Epithelial cell of proximal tubule (primary cell): ENCODE results near the gene PTDSS2. TPM values are rescaled to one million over a fixed set of nuclear protein-coding genes. Genes with fewer than 3 reads are reported as not detected.
A peak's percentile ranks its signal among the peaks of the same experiment; 100 is the strongest.

Source experiments
- DNase-seq: peaks from one replicate; pipeline ENCODE4 v3.0.0-alpha.2; 2011; ENCODE audit warnings: low read depth
- H3K4me3 ChIP-seq: 2 replicates; pipeline ENCODE4 v1.5.1; 2011; ENCODE audit warnings: low read depth, mild to moderate bottlenecking, low read length
- CTCF ChIP-seq: conservative IDR thresholded peaks from 2 replicates; pipeline ENCODE4 v1.5.1; 2012; ENCODE audit warnings: low read depth, mild to moderate bottlenecking, low read length
- total RNA-seq: library from RNA; depleted of rRNA; stranded (reverse); fragments of >200 nt; gene quantifications from 2 replicates; pipeline ENCODE4 v1.2.3, GENCODE V29; 2015

PTDSS2 gene
- total RNA-seq, 1 donor from 2014 or later: 53.4 TPM

GRCh38 chr11:405954-406795 lies 43.9 kb upstream of the PTDSS2 start:
- TF ChIP-seq CTCF: peak; percentile 1
- peak overlapping the region; percentile 71 for H3K4me3 ChIP-seq
- no peak for DNase-seq

- DNase-seq: no peak
- TF ChIP-seq CTCF: peak; percentile 27
- peak overlapping the region; percentile 71 for H3K4me3 ChIP-seq
These were observed 43.1 kb upstream of the PTDSS2 start for GRCh38 chr11:406796-407650.

- no peak for DNase-seq
- TF ChIP-seq CTCF: no peak
- H3K4me3 ChIP-seq: no peak overlapping the region
These were observed 42.4 kb upstream of the PTDSS2 start for GRCh38 chr11:407651-408123.

GRCh38 chr11:408154-409007 lies 41.7 kb upstream of the PTDSS2 start:
- no peak for DNase-seq
- no peak for TF ChIP-seq CTCF
- no peak overlapping the region for H3K4me3 ChIP-seq

GRCh38 chr11:409008-409599 lies 41.0 kb upstream of the PTDSS2 start:
- DNase-seq: no peak
- H3K4me3 ChIP-seq: no peak overlapping the region
- no peak for TF ChIP-seq CTCF
